Activated naive CD4-positive, alpha-beta T cell (primary cell): ENCODE measurements around the gene TRIM26.
"Not testable (repeated sequence)": the region's sequence is repeated elsewhere in the genome, so short reads cannot be mapped to it uniquely, and the experiment has no call there.

ENCODE experiments used
- DNase-seq, 4 experiments: peaks; one replicate each; lab custom pipeline; 2025; lab: John Stamatoyannopoulos, UW

Gene TRIM26

GRCh38 chr6:30212865-30213666 lies at the start of gene TRIM26:
TRIM26 (minus strand) TSS chr6:30213406; CDS start chr6:30199103, 14,303 bp downstream.
- peak; percentile 87 to 91 (median 89) for DNase-seq

- peak in 1 of 4 experiments; percentile 19 for DNase-seq
These were observed 46.9 kb upstream of the TRIM26 start for GRCh38 chr6:30260036-30260504.

- DNase-seq = peak in 3 of 4 experiments; percentile 13 to 43 (median 28)
These were observed 46.2 kb upstream of the TRIM26 start for GRCh38 chr6:30259140-30260035.

- DNase-seq = no peak
These were observed 45.0 kb upstream of the TRIM26 start for GRCh38 chr6:30258204-30258603.

GRCh38 chr6:30252417-30252816 lies 39.2 kb upstream of the TRIM26 start:
- DNase-seq = not testable (repeated sequence)

- no peak for DNase-seq
These were observed 31.4 kb upstream of the TRIM26 start for GRCh38 chr6:30244560-30244959.

GRCh38 chr6:30238178-30238795 lies 25.1 kb upstream of the TRIM26 start:
- no peak for DNase-seq

- DNase-seq = no peak
These were observed 21.1 kb upstream of the TRIM26 start for GRCh38 chr6:30234356-30234755.

GRCh38 chr6:30231067-30231466 lies 17.9 kb upstream of the TRIM26 start:
- no peak for DNase-seq

- no peak for DNase-seq
These were observed 14.7 kb upstream of the TRIM26 start for GRCh38 chr6:30227763-30228487.

GRCh38 chr6:30227242-30227722 lies 14.1 kb upstream of the TRIM26 start:
- DNase-seq = no peak

- DNase-seq = no peak
These were observed 10.1 kb upstream of the TRIM26 start for GRCh38 chr6:30223339-30223738.

GRCh38 chr6:30221956-30222355 lies 8.8 kb upstream of the TRIM26 start:
- DNase-seq = not testable (repeated sequence)

GRCh38 chr6:30221395-30221794 lies 8.2 kb upstream of the TRIM26 start:
- not testable (repeated sequence) for DNase-seq

- DNase-seq = peak in 1 of 4 experiments; percentile 19
These were observed 6.0 kb upstream of the TRIM26 start for GRCh38 chr6:30219244-30219643.

GRCh38 chr6:30216096-30216495 lies 2.9 kb upstream of the TRIM26 start:
- no peak for DNase-seq

- DNase-seq = no peak
These were observed 1.4 kb upstream of the TRIM26 start for GRCh38 chr6:30214657-30214982.

- peak in 3 of 4 experiments; percentile 41 to 65 (median 53) for DNase-seq
These were observed 901 bp upstream of the TRIM26 start for GRCh38 chr6:30213957-30214656.

GRCh38 chr6:30213667-30213956 lies 406 bp upstream of the TRIM26 start:
- no peak for DNase-seq

GRCh38 chr6:30211899-30212298 lies 1.3 kb downstream of the TRIM26 start:
- DNase-seq = no peak

GRCh38 chr6:30211306-30211705 lies 1.9 kb downstream of the TRIM26 start:
- DNase-seq = no peak
